Measurements from ENCODE around the gene ACTN1. TPM values are rescaled to one million over a fixed set of nuclear protein-coding genes. Genes with fewer than 3 reads are reported as not detected.

The ACTN1 gene
- polyA plus RNA-seq, 1 experiment, result 1,184 TPM

DNA sequence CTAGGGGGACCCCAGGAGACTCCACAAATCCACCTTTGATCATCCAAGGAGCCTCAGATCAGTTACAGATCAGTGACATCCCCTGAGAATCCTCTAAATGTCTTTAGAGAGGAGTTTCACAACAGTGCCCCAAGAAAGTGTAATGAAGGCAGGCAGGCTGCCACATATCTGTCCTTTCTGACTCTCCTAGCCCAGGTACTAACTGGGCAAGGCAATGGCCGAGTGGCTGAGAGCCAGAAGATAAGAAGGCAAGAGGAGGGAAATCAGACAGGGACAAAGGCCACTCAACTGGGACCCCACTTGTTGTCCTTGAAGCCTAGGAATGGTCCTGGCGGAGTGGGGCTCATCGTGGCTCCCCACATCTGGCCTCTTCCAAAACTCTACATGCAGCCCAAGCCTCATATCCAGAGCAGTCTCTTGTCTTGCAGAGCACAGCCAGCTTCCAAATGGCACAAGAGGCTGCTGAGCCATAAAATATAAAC is 11.6 kb downstream of the ACTN1 start:
- ChIA-PET POLR2A (no interaction called here), CTCF (interaction anchor here (1.0 kb wide), 1 partner anchor 10 kb away, joined by 4 read pairs; no protein-coding TSS in a partner anchor)
- Histone ChIP-seq H3K36me3 (ENCODE audit: control insufficient read depth, insufficient read depth, low read length) (peaks cover 16% of the 10 kb centered on the region), H3K27me3 (ENCODE audit: control insufficient read depth, insufficient read depth, low read length) (no peaks in the 10 kb centered on the region), H3K4me3 (ENCODE audit: low read depth, low read length) (no peak overlapping the region)
- DNase-seq (ENCODE audit: low read depth), result no peak
- TF ChIP-seq, protein P1, sequence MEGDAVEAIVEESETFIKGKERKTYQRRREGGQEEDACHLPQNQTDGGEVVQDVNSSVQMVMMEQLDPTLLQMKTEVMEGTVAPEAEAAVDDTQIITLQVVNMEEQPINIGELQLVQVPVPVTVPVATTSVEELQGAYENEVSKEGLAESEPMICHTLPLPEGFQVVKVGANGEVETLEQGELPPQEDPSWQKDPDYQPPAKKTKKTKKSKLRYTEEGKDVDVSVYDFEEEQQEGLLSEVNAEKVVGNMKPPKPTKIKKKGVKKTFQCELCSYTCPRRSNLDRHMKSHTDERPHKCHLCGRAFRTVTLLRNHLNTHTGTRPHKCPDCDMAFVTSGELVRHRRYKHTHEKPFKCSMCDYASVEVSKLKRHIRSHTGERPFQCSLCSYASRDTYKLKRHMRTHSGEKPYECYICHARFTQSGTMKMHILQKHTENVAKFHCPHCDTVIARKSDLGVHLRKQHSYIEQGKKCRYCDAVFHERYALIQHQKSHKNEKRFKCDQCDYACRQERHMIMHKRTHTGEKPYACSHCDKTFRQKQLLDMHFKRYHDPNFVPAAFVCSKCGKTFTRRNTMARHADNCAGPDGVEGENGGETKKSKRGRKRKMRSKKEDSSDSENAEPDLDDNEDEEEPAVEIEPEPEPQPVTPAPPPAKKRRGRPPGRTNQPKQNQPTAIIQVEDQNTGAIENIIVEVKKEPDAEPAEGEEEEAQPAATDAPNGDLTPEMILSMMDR (IDR thresholded peaks at IDR 0.05; ENCODE audit: insufficient read depth, low read depth, low read length), result no peak

DNA sequence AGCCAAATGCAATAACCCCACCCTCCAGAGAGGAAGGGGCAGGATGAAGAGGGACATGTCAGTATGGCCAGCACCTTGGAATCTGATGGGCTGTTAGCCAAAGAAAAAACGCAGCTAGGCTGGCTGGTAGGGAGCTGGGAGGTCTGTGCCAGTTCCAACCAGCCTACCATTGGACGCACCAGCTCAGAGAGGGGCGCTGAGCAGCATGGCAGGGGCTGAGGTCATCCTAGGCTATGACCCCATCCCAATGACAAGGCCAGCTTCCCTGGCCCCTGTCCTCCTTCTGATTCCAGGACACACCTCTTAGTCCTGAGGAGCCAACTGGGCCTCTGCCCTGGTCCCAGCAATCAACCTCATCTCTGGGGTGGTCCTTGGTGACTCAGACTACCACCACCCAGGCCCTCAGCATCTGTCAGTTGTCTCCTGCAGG is 12.2 kb downstream of the ACTN1 start:
- TF ChIP-seq, protein P1 (IDR thresholded peaks at IDR 0.05; ENCODE audit: insufficient read depth, low read depth, low read length), result no peak
- no peak overlapping the region for H3K4me3 ChIP-seq (ENCODE audit: low read depth, low read length)
- no peaks in the 10 kb centered on the region for H3K27me3 ChIP-seq (ENCODE audit: control insufficient read depth, insufficient read depth, low read length)
- CTCF ChIA-PET, result interaction anchor here (1.0 kb wide), 1 partner anchor 11 kb away, joined by 4 read pairs; no protein-coding TSS in a partner anchor
- DNase-seq (ENCODE audit: low read depth), result no peak
- H3K36me3 ChIP-seq (ENCODE audit: control insufficient read depth, insufficient read depth, low read length), result peaks cover 19% of the 10 kb centered on the region
- POLR2A ChIA-PET, result no interaction called here

DNA sequence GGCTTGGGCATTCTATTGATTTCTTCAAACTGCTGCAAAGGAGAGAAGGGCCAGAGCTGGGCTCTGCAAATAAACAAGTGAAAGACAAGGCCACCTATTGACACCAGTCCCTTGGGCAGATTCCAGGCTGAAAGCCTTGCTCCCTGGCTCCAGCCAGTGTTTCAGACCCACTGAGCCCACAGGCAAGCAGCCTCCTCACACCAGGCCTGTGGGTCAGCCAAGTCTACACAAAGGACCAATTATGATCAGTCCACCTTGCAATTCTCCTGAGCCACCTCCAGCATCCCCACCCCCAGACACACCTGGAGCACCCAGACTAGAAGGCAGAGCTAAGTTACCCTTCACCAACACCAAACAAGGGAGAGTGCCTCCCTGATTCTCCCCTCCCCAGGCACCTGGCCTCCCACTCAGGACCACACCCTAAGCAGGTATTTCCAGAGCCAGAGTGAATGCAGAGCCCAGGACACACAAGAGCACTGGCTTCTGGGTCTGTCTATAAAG is 13.8 kb downstream of the ACTN1 start:
- no peak for DNase-seq (ENCODE audit: low read depth)
- TF ChIP-seq, protein P1 (IDR thresholded peaks at IDR 0.05; ENCODE audit: insufficient read depth, low read depth, low read length), result no peak
- CTCF ChIA-PET, result interaction anchor here (1.3 kb wide), 1 partner anchor 14 kb away, joined by 3 read pairs; no protein-coding TSS in a partner anchor
- Histone ChIP-seq H3K36me3 (ENCODE audit: control insufficient read depth, insufficient read depth, low read length) (peaks cover 15% of the 10 kb centered on the region), H3K4me3 (ENCODE audit: low read depth, low read length) (no peak overlapping the region), H3K27me3 (ENCODE audit: control insufficient read depth, insufficient read depth, low read length) (no peaks in the 10 kb centered on the region)
- POLR2A ChIA-PET, result interaction anchor here (0.6 kb wide), 1 partner anchor 10 kb away, joined by 3 read pairs; no protein-coding TSS in a partner anchor

DNA sequence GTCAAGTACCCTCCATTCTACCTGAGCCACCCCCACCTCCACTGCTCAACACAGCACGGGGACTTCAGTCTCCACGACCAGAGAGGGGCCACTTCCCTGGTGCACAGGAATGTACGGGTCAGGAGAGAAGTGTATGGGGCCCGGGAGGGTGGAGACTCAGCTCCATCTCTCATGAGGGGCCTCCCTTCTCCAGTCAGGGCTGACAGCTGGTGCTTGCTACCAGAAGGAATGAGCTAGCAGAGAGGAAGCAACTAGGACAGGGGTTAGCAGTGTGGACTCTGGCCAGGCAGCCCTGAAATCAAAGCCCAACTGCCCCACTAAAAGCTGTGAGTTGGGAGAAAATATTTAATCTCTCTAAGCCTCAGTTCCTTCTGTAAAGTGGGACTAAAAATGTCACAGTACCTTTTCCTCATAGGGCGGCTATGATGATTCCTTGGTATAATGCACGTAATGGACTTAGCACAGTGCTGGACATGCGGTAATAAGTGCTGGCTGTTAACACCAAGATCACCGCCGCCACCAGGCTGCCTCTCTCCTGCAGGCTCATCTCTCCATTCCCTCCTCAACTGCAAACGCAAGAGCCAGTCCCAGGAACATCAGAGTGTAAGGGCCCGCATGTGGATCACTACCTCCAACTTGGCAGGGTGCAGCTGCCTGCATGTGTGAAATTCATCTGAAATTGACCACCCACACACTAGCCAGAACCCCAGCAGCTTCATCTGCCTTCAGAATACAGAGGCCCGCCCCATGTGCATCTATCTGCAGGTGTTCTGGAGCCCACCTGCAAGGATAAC is 14.6 kb downstream of the ACTN1 start:
- ChIA-PET CTCF (no interaction called here), POLR2A (interaction anchor here (0.6 to 1.0 kb wide), 2 partner anchors 11 to 13 kb away, joined by 3 read pairs; no protein-coding TSS in a partner anchor)
- Histone ChIP-seq H3K4me3 (ENCODE audit: low read depth, low read length) (no peak overlapping the region), H3K36me3 (ENCODE audit: control insufficient read depth, insufficient read depth, low read length) (peaks cover 15% of the 10 kb centered on the region), H3K27me3 (ENCODE audit: control insufficient read depth, insufficient read depth, low read length) (no peaks in the 10 kb centered on the region)
- TF ChIP-seq, protein P1 (IDR thresholded peaks at IDR 0.05; ENCODE audit: insufficient read depth, low read depth, low read length), result no peak
- DNase-seq (ENCODE audit: low read depth), result no peak

DNA sequence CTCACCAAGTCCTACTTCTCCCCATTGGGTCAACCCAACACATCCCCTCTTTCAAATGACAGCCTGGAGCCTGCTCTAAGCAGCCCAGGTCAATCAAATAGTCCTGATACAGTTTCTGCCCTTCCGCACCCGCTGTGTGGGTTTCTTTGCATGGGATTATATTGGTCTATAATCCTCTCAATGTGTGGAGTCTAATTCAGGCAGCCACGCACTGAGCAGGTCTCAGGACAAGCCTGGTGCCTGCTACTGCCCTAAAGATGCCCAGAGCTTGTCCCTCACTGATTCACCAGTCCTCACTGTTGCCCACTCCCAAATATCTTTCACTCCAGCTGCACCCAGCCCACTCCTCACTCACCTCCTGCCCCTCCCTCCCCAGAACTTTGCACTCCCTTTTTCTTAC is 16.4 kb downstream of the ACTN1 start:
- Histone ChIP-seq H3K36me3 (ENCODE audit: control insufficient read depth, insufficient read depth, low read length) (peaks cover 15% of the 10 kb centered on the region), H3K27me3 (ENCODE audit: control insufficient read depth, insufficient read depth, low read length) (no peaks in the 10 kb centered on the region), H3K4me3 (ENCODE audit: low read depth, low read length) (no peak overlapping the region)
- ChIA-PET CTCF (no interaction called here), POLR2A (no interaction called here)
- DNase-seq (ENCODE audit: low read depth), result no peak
- TF ChIP-seq, protein P1 (IDR thresholded peaks at IDR 0.05; ENCODE audit: insufficient read depth, low read depth, low read length), result no peak

Measured in BJ (cell line).